Ascending aorta (tissue), 2 donors: Measurements from ENCODE around the gene FIBP. TPM values are rescaled to one million over a fixed set of nuclear protein-coding genes. Genes with fewer than 3 reads are reported as not detected.

Experiments
- DNase-seq, 2 donors: peaks; one replicate each; pipeline ENCODE4 v3.0.0-alpha.2; 2019; ENCODE audit warnings: low spot score in 2 of 2
- H3K27ac ChIP-seq, 2 donors: fragments of 200-600 bp; sonication (generic); one replicate each; pipeline ENCODE4 v1.5.1; 2016 to 2017; ENCODE audit warnings: mild to moderate bottlenecking in 1 of 2
- H3K27me3 ChIP-seq: fragments of 200-600 bp; sonication (generic); one replicate; pipeline ENCODE4 v1.5.1; 2017
- H3K36me3 ChIP-seq, 2 donors: fragments of 200-600 bp; sonication (generic); one replicate each; pipeline ENCODE4 v1.5.1; 2016
- H3K4me1 ChIP-seq, 2 donors: fragments of 200-600 bp; sonication (generic); one replicate each; pipeline ENCODE4 v1.5.1; 2016 to 2017; ENCODE audit warnings: mild to moderate bottlenecking in 1 of 2
- H3K4me3 ChIP-seq, 2 donors: fragments of 200-600 bp; sonication (generic); one replicate each; pipeline ENCODE4 v1.5.1; 2016 to 2017; ENCODE audit warnings: mild to moderate bottlenecking in 1 of 2
- H3K9me3 ChIP-seq, 2 donors: fragments of 200-600 bp; sonication (generic); one replicate each; pipeline ENCODE4 v1.5.1; 2016
- intact Hi-C: fragments of 100-400 bp; cut with DNase I; formaldehyde crosslinking; loops from one replicate; pipeline ENCODE4 v1.15.1; 2023
- total RNA-seq: library from RNA; depleted of rRNA; stranded (reverse); fragments of >200 nt; gene quantifications from one replicate; pipeline ENCODE4 v1.1.0, GENCODE V29; 2016
- TF ChIP-seq, protein P1 (sequence below), 3 experiments: fragments of 200-600 bp in 2 of 3; fragments of 450-650 bp in 1 of 3; sonication (generic) in 2 of 3; IDR thresholded peaks; one replicate each; pipeline ENCODE4 v1.5.1; 2016 to 2019; ENCODE audit warnings: antibody characterized with exemption in 3 of 3, mild to moderate bottlenecking in 1 of 3, moderate library complexity in 1 of 3

Gene FIBP
- total RNA-seq, 1 donor from 2014 or later, result 57.2 TPM

GRCh38 chr11:65921033-65921555, 32.8 kb upstream of the FIBP start:
- Histone ChIP-seq H3K36me3 (peaks cover 12 to 20% of the 10 kb centered on the region in 2 donors), H3K4me1 (peaks cover 32 to 34% of the 10 kb centered on the region in 2 donors), H3K27ac (peak overlapping the region in 1 of 2 donors; percentile 6), H3K27me3 (no peaks in the 10 kb centered on the region), H3K4me3 (peak overlapping the region; percentile 0 to 88), H3K9me3 (no peaks in the 10 kb centered on the region)
- no peak for DNase-seq
- intact Hi-C loops, result no loop called here
- TF ChIP-seq, protein P1, sequence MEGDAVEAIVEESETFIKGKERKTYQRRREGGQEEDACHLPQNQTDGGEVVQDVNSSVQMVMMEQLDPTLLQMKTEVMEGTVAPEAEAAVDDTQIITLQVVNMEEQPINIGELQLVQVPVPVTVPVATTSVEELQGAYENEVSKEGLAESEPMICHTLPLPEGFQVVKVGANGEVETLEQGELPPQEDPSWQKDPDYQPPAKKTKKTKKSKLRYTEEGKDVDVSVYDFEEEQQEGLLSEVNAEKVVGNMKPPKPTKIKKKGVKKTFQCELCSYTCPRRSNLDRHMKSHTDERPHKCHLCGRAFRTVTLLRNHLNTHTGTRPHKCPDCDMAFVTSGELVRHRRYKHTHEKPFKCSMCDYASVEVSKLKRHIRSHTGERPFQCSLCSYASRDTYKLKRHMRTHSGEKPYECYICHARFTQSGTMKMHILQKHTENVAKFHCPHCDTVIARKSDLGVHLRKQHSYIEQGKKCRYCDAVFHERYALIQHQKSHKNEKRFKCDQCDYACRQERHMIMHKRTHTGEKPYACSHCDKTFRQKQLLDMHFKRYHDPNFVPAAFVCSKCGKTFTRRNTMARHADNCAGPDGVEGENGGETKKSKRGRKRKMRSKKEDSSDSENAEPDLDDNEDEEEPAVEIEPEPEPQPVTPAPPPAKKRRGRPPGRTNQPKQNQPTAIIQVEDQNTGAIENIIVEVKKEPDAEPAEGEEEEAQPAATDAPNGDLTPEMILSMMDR (IDR thresholded peaks at IDR 0.05), result no peak

DNA sequence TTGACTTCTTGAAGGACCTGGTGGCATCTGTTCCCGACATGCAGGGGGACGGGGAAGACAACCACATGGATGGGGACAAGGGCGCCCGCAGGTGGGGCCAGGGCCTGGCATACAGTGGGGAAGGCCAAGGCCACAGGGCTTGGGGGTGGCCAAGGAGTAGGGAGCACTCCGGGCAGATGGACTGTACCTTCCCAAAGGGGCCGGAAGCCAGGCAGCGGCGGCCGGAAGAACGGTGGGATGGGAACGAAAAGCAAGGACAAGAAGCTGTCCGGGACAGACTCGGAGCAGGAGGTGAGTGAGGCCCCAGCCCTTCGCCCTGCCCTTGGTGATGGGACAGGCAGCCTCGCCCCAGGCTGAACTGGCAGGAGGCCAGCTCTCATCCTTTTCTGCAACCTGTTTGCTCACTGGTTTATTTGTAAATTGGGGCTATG, 32.1 kb upstream of the FIBP start:
- Histone ChIP-seq H3K27me3 (no peaks in the 10 kb centered on the region), H3K9me3 (no peaks in the 10 kb centered on the region), H3K27ac (peak overlapping the region; percentile 6 to 87), H3K36me3 (peaks cover 12 to 20% of the 10 kb centered on the region in 2 donors), H3K4me3 (peak overlapping the region; percentile 79 to 88), H3K4me1 (peaks cover 36 to 38% of the 10 kb centered on the region in 2 donors)
- TF ChIP-seq, protein P1 (IDR thresholded peaks at IDR 0.05), result no peak
- intact Hi-C loops, result no loop called here
- no peak for DNase-seq

- intact Hi-C loops, result loop anchor here (1.0 to 5.0 kb wide), 9 partner anchors 19 to 893 kb away; partner anchors contain the start of genes CFL1, FIBP, FOSL1 and KAT5
- Histone ChIP-seq H3K27ac (peak overlapping the region; percentile 77 to 87), H3K4me1 (peaks cover 42 to 43% of the 10 kb centered on the region in 2 donors), H3K9me3 (no peaks in the 10 kb centered on the region), H3K27me3 (no peaks in the 10 kb centered on the region), H3K36me3 (peaks cover 12 to 20% of the 10 kb centered on the region in 2 donors), H3K4me3 (peak overlapping the region; percentile 79 to 88)
- TF ChIP-seq, protein P1 (IDR thresholded peaks at IDR 0.05), result no peak
- DNase-seq, result peak in 1 of 2 donors; percentile 78
Observed at GRCh38 chr11:65919573-65920371, 31.5 kb upstream of the FIBP start.

DNA sequence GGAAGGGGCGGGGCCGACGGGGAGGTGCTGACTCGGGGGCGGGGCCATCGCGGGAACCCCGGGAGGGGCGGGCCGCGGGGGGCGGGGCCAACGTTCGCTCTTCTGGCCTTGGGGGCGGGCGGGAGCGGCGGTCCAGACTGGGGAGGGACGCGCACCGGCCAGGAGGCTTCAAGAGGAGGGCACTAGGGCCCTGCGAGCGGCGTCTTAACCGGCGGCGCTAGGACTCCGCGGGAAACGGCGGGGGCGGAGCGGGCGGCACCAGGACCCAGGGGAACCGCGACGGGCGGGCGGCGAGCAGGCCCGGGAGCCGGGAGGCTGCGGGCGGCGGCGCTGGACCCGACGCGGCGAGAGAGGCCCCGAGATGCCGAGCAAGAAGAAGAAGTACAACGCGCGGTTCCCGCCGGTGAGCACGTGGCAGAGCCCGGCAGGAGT, 30.9 kb upstream of the FIBP start, which contains the start of gene DRAP1:
TSS of gene DRAP1 (plus strand) at position 286 of the 432 bp plus-strand sequence. CDS start at position 362, 76 bp downstream.
- H3K4me3 ChIP-seq, result peak within 1 kb of the TSS; percentile 79 to 98
- peaks cover 43 to 45% of the 10 kb centered on the region in 2 donors for H3K4me1 ChIP-seq
- H3K36me3 ChIP-seq, result peaks cover 12 to 20% of the 10 kb centered on the region in 2 donors
- TF ChIP-seq, protein P1 (IDR thresholded peaks at IDR 0.05), result peak in 1 of 3 experiments; percentile 2
- H3K27me3 ChIP-seq, result no peaks in the 10 kb centered on the region
- H3K27ac ChIP-seq, result peak within 1 kb of the TSS; percentile 96 to 98
- H3K9me3 ChIP-seq, result no peaks in the 10 kb centered on the region
- peak; percentile 93 to 99 for DNase-seq
- intact Hi-C loops, result loop anchor here (1.0 to 5.0 kb wide), 9 partner anchors 19 to 892 kb away; partner anchors contain the start of genes CFL1, FIBP, FOSL1 and KAT5

DNA sequence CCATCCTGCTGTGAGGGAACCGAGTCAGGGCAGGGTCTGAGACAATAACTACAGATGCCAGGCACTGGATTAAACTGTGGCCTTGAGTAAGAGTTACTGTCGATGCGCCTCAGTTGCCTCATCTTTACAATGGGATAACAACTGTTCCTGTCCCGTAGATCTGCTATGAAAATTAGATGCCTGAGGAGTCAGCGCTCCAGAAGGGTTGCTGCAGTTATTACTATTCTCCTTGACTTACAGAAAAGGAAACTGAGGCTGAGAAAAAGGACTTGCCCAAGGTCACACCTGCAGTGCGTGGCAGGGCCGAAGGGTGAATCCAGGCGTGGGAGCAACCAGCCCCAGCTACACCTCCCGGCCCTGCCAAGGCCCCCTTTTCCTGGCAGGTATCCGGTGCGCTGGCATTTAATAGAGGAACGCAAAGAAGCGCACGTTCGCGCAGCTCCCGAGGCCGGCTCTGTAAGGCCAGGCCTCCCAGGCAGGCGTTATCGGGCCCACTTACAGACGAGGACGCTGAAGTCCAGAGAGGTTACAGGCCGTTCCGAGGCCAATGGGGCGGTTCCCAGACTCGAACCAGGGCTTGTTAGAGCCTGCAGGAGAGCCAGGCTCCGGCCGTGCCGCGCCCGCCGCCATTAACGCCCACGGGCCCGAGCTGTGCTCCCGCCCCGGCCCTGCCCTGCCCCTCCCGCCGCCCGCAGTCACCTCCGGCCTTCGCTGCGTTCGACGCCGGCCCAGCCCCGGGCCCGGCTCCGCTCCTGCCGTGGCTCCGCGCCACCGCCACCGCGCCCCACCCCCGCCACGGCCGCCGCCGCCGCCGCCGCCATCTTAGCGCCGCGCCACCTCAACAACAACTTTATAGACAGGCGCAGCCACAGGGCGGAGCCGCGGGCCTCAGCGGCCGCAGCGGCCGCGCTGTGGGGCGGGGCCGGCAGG, 30.2 kb upstream of the FIBP start, which contains the start of gene C11orf68:
TSS of gene C11orf68 (minus strand) at position 852 of the 930 bp plus-strand sequence. CDS start at position 821, 31 bp downstream.
- TF ChIP-seq, protein P1 (IDR thresholded peaks at IDR 0.05), result no peak
- peak within 1 kb of the TSS; percentile 79 to 98 for H3K4me3 ChIP-seq
- H3K27ac ChIP-seq, result peak within 1 kb of the TSS; percentile 96 to 98
- DNase-seq, result peak in 1 of 2 donors; percentile 76
- no peaks in the 10 kb centered on the region for H3K27me3 ChIP-seq
- intact Hi-C loops, result loop anchor here (1.0 to 5.0 kb wide), 9 partner anchors 18 to 892 kb away; partner anchors contain the start of genes CFL1, FIBP, FOSL1 and KAT5
- peaks cover 12 to 20% of the 10 kb centered on the region in 2 donors for H3K36me3 ChIP-seq
- peaks cover 43 to 45% of the 10 kb centered on the region in 2 donors for H3K4me1 ChIP-seq
- H3K9me3 ChIP-seq, result no peaks in the 10 kb centered on the region
